Loucy (cell line): ENCODE data around the gene FAM83F.

Source experiments
- EZH2phosphoT487 ChIP-seq: fragments of 200-600 bp; IDR thresholded peaks from 2 replicates; pipeline ENCODE4 v1.6.1; 2018; ENCODE audit warnings: antibody characterized with exemption, mild to moderate bottlenecking, moderate library complexity, borderline replicate concordance
- TF ChIP-seq, protein P1 (sequence below): fragments of 200-600 bp; sonication (generic); conservative IDR thresholded peaks from 2 replicates; pipeline ENCODE4 v1.5.1; 2014; ENCODE audit warnings: mild to moderate bottlenecking, antibody characterized with exemption, low read length

DNA sequence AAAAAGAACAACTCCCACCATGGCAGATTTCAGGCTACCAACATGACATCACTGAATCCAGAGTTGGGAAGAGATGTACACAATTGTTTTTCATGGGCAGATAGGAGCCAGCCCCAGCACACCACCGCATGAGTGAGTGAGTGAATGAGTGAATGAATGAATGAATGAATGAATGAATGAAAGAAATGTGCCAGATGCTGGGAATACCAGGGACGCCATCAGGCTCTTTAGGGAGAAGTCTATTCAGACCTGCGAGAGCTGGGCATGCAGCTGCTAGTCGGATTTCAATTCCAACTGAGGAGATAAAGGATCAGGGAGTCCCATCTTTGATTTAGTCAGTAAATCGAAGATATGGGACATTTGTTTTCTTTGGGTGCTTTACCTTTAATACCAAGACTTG lies 15.3 kb upstream of the FAM83F start:
- TF ChIP-seq, protein P1, sequence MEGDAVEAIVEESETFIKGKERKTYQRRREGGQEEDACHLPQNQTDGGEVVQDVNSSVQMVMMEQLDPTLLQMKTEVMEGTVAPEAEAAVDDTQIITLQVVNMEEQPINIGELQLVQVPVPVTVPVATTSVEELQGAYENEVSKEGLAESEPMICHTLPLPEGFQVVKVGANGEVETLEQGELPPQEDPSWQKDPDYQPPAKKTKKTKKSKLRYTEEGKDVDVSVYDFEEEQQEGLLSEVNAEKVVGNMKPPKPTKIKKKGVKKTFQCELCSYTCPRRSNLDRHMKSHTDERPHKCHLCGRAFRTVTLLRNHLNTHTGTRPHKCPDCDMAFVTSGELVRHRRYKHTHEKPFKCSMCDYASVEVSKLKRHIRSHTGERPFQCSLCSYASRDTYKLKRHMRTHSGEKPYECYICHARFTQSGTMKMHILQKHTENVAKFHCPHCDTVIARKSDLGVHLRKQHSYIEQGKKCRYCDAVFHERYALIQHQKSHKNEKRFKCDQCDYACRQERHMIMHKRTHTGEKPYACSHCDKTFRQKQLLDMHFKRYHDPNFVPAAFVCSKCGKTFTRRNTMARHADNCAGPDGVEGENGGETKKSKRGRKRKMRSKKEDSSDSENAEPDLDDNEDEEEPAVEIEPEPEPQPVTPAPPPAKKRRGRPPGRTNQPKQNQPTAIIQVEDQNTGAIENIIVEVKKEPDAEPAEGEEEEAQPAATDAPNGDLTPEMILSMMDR: no peak
- no peak for TF ChIP-seq EZH2phosphoT487
